GM12891 (cell line): ENCODE measurements around the gene RXFP4. TPM values are rescaled to one million over a fixed set of nuclear protein-coding genes. Genes with fewer than 3 reads are reported as not detected.
A peak's percentile ranks its signal among the peaks of the same experiment; 100 is the strongest.
"Not testable (repeated sequence)": the region's sequence is repeated elsewhere in the genome, so short reads cannot be mapped to it uniquely, and the experiment has no call there.

Experiments
- DNase-seq: peaks from one replicate; pipeline ENCODE4 v3.0.0; 2011; ENCODE audit warnings: low spot score; ENCODE audit not compliant: insufficient read length
- FAIRE-seq: peaks from 2 replicates; lab custom pipeline; 2011; peaks lifted over from hg19 to GRCh38; lab: Jason Lieb, UNC
- PAX5 ChIP-seq: IDR thresholded peaks from 2 replicates; pipeline ENCODE4 v1.6.1; 2011; ENCODE audit warnings: low read length, moderate library complexity, mild to moderate bottlenecking; ENCODE audit not compliant: insufficient read depth, severe bottlenecking
- POLR2A ChIP-seq: IDR thresholded peaks from 2 replicates; pipeline ENCODE4 v1.6.1; 2011; ENCODE audit warnings: low read depth, low read length, control low read depth
- POLR2AphosphoS5 ChIP-seq: IDR thresholded peaks from 2 replicates; pipeline ENCODE4 v1.6.1; 2011; ENCODE audit warnings: low read depth, low read length, control low read depth
- POU2F2 ChIP-seq: IDR thresholded peaks from 2 replicates; pipeline ENCODE4 v1.6.1; 2011; ENCODE audit warnings: low read depth, mild to moderate bottlenecking, control low read depth, low read length, moderate library complexity
- SPI1 ChIP-seq: IDR thresholded peaks from 2 replicates; pipeline ENCODE4 v1.6.1; 2011; ENCODE audit warnings: low read depth, low read length, control low read depth
- TAF1 ChIP-seq: IDR thresholded peaks from 2 replicates; pipeline ENCODE4 v1.6.1; 2011; ENCODE audit warnings: low read depth, low read length, control low read depth
- polyA plus RNA-seq: library from polyadenylated mRNA; unstranded; fragments of >200 nt; gene quantifications from one replicate; pipeline ENCODE4 v1.2.1, GENCODE V29; 2012; ENCODE audit warnings: low read depth, missing spikeins, inconsistent platforms; ENCODE audit not compliant: missing spikeins

The RXFP4 gene
- polyA plus RNA-seq, result not detected

GRCh38 chr1:155940993-155941844 lies at the start of gene RXFP4:
Gene RXFP4, plus strand, starts transcription at chr1:155941638. Its CDS starts 72 bp downstream, at chr1:155941710.
- DNase-seq (no peak), FAIRE-seq (peak; percentile 75)
- TF ChIP-seq POLR2A (no peak), PAX5 (no peak), TAF1 (no peak), POLR2AphosphoS5 (no peak), SPI1 (no peak), POU2F2 (no peak)

DNA sequence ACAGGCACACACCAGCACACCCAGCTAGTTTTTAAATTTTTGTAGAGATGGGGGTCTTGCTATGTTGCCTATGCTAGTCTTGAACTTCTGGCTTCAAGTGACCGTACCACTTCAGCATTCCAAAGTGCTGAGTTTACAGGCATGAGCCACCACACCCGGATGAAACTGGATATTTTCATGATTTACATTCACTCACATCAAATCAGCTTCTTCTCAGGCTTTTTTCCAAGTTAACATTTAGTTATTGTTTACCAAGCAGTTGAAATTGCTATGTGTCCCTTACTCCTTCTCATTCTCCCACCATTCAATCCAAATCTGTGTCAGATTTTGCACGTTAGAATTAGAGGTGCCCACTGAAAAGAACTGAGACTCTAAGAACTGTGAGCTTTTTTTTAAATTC lies 48.6 kb upstream of the RXFP4 start:
- TF ChIP-seq POU2F2 (no peak), POLR2AphosphoS5 (no peak), POLR2A (no peak), PAX5 (no peak), SPI1 (no peak)
- DNase-seq, result no peak
- FAIRE-seq, result no peak

DNA sequence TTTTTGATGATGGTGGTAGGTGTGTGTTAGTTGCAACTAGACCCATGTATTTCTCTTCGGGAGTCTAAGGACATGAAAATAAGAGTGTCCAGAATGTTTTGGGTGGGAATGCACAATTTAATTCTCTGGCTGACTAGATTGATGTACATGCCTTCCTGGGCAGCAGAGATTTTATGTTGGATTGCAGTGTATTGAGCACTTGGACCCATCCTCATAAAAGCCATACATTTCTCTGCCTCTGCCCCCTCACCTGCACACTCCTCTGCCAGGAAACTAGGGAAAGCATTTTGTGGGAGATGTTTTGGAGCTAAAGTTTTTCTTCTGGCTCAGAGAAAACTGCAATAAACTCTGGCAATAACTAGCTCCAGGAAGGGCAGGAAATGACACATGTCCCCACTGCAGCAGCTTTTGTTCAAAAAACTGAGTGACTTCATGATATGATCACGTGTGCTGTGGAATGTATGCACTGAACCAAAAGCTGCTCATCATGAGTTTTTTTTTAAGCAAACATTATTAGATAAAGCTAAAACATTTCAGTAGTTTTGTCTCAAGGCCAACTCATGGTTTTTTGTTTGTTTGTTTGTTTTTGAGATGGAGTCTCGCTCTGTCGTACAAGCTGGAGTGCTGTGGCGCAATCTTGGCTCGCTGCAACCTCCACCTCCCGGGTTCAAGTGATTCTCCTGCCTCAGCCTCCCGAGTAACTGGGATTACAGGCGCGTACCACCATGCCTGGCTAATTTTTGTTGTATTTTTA lies 47.9 kb upstream of the RXFP4 start:
- DNase-seq, result no peak
- no peak for FAIRE-seq
- TF ChIP-seq POU2F2 (no peak), POLR2A (no peak), SPI1 (no peak), POLR2AphosphoS5 (no peak), TAF1 (no peak), PAX5 (no peak)

DNA sequence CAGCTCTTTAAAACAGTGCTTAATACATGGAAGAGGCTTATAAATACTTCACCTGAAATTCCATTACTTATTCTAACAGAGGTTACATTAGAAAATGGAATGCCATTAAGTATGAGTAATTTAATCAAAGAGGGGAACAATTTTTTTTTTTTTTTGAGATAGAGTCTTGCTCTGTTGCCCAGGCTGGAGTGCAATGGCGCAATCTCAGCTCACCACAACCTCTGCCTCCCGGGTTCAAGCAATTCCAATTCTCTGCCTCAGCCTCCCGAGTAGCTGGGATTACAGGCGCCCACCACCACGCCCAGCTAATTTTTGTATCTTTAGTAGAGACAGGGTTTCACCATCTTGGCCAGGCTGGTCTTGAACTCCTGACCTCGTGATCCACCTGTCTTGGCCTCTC lies 45.8 kb upstream of the RXFP4 start:
- FAIRE-seq, result not testable (repeated sequence)

DNA sequence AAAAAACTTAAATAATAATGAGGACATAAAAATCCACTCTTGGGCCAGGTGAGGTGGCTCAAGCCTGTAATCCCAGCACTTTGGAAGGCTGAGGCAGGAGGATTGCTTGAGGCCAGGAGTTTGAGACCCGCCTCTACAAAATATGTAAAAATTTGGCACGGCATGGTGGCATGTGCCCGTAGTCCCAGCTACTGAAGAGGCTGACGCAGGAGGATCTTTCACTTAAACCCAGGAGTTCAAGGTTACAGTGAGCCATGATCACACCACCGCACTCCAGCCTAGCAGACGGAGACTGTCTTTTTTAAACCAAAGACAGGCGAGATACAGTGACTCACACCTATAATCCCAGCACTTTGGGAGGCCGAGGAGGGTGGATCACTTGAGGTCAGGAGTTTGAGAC lies 45.0 kb upstream of the RXFP4 start:
- FAIRE-seq, DNase-seq: not testable (repeated sequence)

More for the DNA sequence above, 45.8 kb upstream of the RXFP4 start:
- not testable (repeated sequence) for DNase-seq

DNA sequence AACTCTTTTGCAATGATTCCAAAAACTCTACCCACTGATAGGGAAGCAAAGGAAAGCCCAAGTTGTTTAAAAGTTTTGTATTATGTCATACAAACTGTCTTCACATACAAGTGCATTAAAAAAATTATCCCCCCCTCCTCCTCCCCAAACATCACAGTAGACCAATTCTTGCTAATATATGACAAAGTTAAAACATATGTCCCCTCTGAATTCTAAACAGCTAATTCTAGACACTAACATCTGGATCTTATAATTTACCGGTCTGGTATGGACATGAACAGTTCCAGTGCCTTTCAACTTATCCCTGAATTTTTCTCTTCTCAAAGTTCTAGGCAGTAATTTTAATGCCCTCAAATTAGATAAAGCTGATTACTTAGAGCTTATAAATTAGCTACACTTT lies 43.7 kb upstream of the RXFP4 start:
- DNase-seq (no peak), FAIRE-seq (no peak)
- TF ChIP-seq TAF1 (no peak), POLR2AphosphoS5 (no peak), PAX5 (no peak), SPI1 (no peak), POLR2A (no peak), POU2F2 (no peak)

GRCh38 chr1:155898888-155899287 lies 42.5 kb upstream of the RXFP4 start:
- no peak for TF ChIP-seq PAX5
- TF ChIP-seq POU2F2, result no peak
- no peak for TF ChIP-seq POLR2A
- no peak for TF ChIP-seq TAF1
- no peak for TF ChIP-seq SPI1
- no peak for TF ChIP-seq POLR2AphosphoS5
- DNase-seq, result no peak
- FAIRE-seq, result no peak

GRCh38 chr1:155899683-155900082 lies 41.8 kb upstream of the RXFP4 start:
- DNase-seq (no peak), FAIRE-seq (no peak)
- no peak for TF ChIP-seq SPI1
- TF ChIP-seq TAF1, result no peak
- no peak for TF ChIP-seq POLR2AphosphoS5
- no peak for TF ChIP-seq PAX5
- no peak for TF ChIP-seq POU2F2
- TF ChIP-seq POLR2A, result no peak

- no peak for TF ChIP-seq PAX5
- TF ChIP-seq POU2F2, result no peak
- no peak for TF ChIP-seq TAF1
- TF ChIP-seq POLR2AphosphoS5, result no peak
- TF ChIP-seq SPI1, result no peak
- TF ChIP-seq POLR2A, result no peak
- DNase-seq (no peak), FAIRE-seq (no peak)
Observed at GRCh38 chr1:155900161-155900560, 41.3 kb upstream of the RXFP4 start.

- DNase-seq, result no peak
- FAIRE-seq, result no peak
- no peak for TF ChIP-seq PAX5
- no peak for TF ChIP-seq SPI1
- TF ChIP-seq POU2F2, result no peak
- TF ChIP-seq POLR2AphosphoS5, result no peak
- TF ChIP-seq TAF1, result no peak
- no peak for TF ChIP-seq POLR2A
Observed at GRCh38 chr1:155904261-155904660, 37.2 kb upstream of the RXFP4 start.
